ENCODE measurements around the gene C9orf153.

Gene C9orf153

DNA sequence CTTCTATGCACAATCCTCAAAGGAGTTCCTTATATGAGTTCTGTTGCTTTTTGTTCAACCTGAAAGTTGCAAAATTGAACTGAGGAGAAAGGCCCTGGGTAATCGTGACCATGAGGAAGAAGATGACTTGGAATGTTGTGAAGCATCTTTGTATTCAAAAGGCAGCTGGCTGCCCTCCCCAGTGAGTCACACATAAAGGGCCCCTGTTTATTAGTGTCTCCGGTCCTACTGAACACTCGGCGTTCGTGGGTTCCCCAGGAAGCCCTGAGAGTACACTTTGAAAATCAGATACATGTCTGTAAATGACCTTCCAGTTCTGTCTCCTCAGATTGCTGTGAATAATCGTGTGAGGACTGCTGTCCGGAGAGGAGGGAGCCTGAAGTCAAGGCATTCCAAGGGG, 73.6 kb downstream of the C9orf153 start:
- no peak for DNase-seq

GRCh38 chr9:86184138-86184524, 75.3 kb downstream of the C9orf153 start:
- DNase-seq = no peak

DNA sequence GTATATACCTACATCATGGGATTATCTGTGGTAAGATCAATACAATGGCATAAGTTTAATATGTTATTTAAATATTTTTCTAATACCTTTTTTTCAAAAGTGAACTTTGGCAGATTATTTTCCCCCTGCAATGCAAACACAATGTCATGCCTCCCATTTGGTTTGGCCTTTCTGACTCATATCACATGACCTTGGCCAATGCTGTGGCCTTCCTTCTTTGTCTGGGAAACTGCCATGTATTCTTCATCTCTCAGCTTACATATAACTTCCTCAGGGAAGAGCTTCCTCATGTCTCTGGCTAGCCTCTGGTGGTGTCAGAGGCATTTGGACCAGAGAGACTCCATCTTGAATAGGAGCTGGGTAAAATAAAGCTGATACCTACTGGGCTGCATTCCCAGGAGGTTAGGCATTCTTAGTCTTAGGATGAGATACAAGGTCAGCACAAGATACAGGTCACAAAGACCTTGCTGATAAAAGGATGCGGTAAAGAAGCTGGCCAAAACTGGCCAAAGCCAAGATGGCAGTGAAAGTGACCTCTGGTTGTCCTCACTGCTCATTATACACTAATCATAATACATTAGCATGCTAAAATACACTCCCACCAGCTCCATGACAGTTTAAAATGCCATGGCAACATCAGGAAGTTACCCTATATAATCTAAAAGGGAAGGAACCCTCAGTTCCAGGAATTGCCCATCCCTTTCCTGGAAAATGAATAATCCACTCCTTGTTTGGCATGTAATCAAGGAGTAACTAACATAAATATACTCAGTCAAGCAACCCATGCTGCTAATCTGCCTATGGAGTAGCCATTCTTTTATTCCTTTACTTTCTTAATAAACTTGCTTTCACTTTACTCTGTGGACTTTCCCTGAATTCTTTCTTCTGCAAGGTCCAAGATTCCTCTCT, 76.0 kb downstream of the C9orf153 start:
- DNase-seq = no peak

- DNase-seq = no peak
These were observed 77.8 kb downstream of the C9orf153 start for GRCh38 chr9:86181379-86182315.

GRCh38 chr9:86178503-86178902, 81.0 kb downstream of the C9orf153 start:
- no peak for DNase-seq

DNA sequence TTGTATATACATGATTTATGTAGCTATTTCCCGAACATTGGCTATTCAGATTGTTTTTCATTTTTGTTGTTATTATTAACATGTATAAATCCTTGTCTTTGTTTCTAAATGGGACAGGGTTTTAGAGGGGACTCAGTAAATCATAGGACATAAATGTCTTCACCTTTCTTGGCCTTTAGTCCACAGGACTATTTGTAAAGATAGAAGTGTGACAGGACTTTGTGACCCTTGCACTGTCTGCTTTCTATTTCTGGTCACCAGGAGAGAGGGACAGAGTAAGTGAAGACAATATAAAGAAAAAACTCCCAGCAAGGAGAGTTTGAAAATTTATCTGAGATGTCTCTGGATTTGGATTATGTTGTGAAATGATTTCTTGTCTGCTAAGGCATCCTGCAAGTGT, 81.5 kb downstream of the C9orf153 start:
- no peak for DNase-seq

DNA sequence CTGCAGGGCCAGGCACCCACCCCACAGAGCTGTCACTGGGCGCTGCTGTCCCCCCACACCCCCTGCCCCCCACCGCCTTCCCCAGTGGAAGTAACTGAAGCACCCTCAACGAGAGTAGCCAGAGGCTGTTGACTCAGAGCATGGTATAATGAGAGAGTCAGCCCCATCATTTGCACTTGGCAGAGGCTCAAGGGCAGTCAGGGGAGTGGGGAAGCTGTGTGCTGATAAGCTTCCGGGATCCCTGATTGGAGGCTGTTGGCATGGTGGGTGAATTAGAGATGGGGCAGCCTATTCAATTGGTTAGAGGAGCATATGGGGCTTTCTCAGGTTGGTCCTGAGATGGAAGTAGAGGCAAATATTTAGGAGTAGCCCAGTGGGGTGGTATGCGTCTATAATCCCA, 83.0 kb downstream of the C9orf153 start:
- DNase-seq = no peak

- DNase-seq = no peak
These were observed 83.6 kb downstream of the C9orf153 start for GRCh38 chr9:86175743-86176456.

DNA sequence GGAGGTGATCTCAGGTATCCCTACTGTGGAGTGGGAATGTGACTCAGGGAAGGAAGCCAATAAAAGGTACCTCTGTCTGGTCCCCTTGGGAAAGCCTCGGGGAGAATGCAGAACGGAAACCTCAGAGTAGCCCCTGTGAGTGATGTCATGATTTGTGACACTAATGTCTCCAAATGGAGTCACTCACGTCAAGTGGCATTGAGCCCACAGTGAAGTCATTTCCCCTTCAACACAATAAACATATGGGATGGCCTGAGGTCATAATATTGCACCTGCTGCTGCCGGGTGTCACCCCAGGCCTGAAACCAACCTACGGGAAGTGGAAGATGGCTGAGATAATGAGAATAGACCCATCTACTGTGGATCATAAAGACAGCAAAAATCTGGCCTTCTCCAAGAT, 84.2 kb downstream of the C9orf153 start:
- DNase-seq = no peak
